A549 treated with CORT108297 at 1 μM for 4 hours (cell line): Measurements from ENCODE around the gene RAD23B. TPM values are rescaled to one million over a fixed set of nuclear protein-coding genes. Genes with fewer than 3 reads are reported as not detected.

Experiments used
- total RNA-seq: library from RNA; stranded (reverse); fragments of 200-300 nt; extraction: Qiagen RNA extraction; gene quantifications from 5 replicates; pipeline ENCODE4 v1.2.3, GENCODE V29; 2022

The RAD23B gene
- total RNA-seq: 91.5 to 115 TPM (median 110 TPM) in 5 replicates

DNA sequence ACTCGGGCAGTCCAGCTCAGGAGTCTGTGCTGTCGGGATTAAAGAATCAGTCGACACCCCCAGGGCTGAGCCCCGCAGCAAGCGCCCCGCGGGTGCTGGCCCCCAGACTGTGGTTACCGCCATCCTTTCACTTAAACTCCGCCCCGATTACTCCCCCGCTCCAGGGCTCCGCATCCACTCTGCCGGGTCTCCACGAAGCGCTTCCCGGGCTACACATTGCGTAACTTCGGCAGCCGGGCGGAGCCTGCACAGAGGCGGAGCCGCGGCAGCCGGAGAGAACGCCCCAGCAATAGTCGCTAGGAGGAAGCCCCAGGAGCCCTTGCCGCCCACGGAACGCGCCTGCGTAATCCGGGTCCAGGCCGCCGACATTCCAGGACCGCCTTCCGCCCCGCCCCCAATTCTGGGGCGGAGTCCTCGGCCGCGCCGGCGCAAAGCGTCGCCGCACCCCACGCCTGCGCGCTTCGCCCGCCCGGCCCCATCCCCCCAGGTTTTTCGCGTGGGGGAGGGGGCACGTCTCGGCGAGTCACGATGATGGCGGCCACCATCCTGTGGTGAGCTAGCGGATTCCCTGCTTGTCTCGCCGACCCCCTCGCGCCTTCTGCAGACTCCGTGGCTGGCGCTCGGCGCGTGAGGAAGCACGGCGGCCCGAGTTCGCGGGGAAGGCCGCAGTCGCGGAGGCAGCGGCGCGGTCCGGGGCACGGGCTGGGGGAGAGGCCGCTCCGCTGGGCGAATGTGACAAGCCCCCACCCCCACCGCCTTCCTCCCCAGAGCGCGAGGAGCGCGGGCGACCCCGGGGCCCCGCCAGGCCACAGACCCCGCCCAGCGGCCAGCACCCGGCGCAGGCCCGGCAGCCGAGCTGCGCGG lies at the start of gene RAD23B:
TSS of gene RAD23B (plus strand) at position 521 of the 864 bp plus-strand sequence. CDS start 351 bp downstream, outside the sequence.

Other genes with a start within 250 kb of the RAD23B start
- gene KLF4, start 206.5 kb downstream of the RAD23B start, total RNA-seq: 13.6 to 20.8 TPM (median 15.4 TPM) in 5 replicates